Measurements from ENCODE around the gene CCDC69. TPM values are rescaled to one million over a fixed set of nuclear protein-coding genes. Genes with fewer than 3 reads are reported as not detected.
"Not testable (repeated sequence)": the region's sequence is repeated elsewhere in the genome, so short reads cannot be mapped to it uniquely, and the experiment has no call there.

CCDC69 gene
- total and polyA plus RNA-seq, 3 donors from 2014 or later, result 37.6 to 65.3 (median 40.8) TPM

- Histone ChIP-seq H3K27me3 (no peaks in the 10 kb centered on the region), H3K9me3 (no peaks in the 10 kb centered on the region), H3K27ac (no peak overlapping the region), H3K36me3 (ENCODE audit: low read depth, missing control alignments) (no peaks in the 10 kb centered on the region), H3K4me3 (no peak overlapping the region), H3K4me1 (no peaks in the 10 kb centered on the region)
- TF ChIP-seq CTCF (IDR thresholded peaks at IDR 0.05) (no peak), POLR2A (IDR thresholded peaks at IDR 0.05) (no peak)
- DNase-seq, result no peak
- WGBS, 2 donors, result 86 to 89% methylated on average over 5 of the region's 5 CpGs
- intact Hi-C loops (cut with DNase I; ENCODE audit: low total_unique reads), result no loop called here
Observed at GRCh38 chr5:151178777-151179488, 45.0 kb downstream of the CCDC69 start.

DNA sequence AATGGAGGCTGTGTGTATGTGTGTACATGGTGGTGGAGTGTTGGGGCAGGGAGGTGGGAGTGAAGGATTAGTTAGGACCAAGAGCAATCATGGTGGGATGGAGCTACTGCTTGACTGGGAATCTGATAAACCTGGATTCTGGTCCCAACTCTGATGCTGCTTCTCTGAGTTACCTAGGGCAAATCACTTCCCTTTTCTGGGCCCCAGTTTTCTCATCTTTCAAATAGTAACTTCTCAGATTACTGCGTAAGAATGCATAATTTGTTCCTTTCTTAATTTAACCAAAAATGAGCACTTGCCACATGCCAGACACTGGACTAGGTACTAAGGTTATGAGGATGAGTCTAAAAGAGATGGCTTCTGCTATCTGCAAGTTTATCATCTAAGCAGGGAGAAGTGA, 45.5 kb downstream of the CCDC69 start:
- DNase-seq, result no peak

GRCh38 chr5:151176268-151176667, 47.6 kb downstream of the CCDC69 start:
- H3K27me3 ChIP-seq; H3K27ac ChIP-seq; H3K9me3 ChIP-seq; H3K4me1 ChIP-seq; intact Hi-C loops (cut with DNase I; ENCODE audit: low total_unique reads); DNase-seq; H3K4me3 ChIP-seq; H3K36me3 ChIP-seq (ENCODE audit: low read depth, missing control alignments): not testable (repeated sequence)
- WGBS, 2 donors, result 90 to 95% methylated on average over 5 of the region's 5 CpGs

More for the DNA sequence above, 45.5 kb downstream of the CCDC69 start:
- no peaks in the 10 kb centered on the region for H3K27me3 ChIP-seq
- H3K4me1 ChIP-seq, result no peaks in the 10 kb centered on the region
- no peak overlapping the region for H3K27ac ChIP-seq
- TF ChIP-seq POLR2A (IDR thresholded peaks at IDR 0.05) (no peak), CTCF (IDR thresholded peaks at IDR 0.05) (no peak)
- no peaks in the 10 kb centered on the region for H3K36me3 ChIP-seq (ENCODE audit: low read depth, missing control alignments)
- intact Hi-C loops (cut with DNase I; ENCODE audit: low total_unique reads), result no loop called here
- no peaks in the 10 kb centered on the region for H3K9me3 ChIP-seq
- WGBS, 2 donors, result 95% methylated on average over 1 of the region's 1 CpG
- H3K4me3 ChIP-seq, result no peak overlapping the region

DNA sequence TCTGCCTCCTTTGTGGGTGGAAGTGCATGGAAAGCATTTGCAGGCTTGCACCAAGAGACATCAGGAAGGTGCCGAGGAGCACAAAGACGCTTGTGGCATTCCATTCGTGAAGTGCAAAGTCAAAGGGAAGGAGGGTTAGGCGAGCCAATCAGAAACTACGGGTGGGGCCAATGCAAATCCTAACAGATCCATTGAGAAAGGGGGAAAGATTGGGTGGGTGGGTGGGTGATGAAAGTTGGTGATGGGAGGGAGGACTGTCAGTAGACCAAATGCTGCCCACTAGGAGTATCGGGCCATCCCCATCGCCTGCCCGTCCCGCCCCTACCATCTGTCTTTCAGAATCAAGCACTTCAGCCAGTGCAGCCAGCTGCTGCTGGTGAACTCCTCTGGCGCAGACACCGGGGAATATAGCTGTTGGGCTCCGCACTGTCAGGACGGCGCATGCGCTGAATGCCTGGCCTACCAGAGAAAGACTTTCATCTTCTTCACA, 49.2 kb downstream of the CCDC69 start:
- 55 to 69% methylated on average over 15 of the region's 15 CpGs for WGBS, 2 donors
- DNase-seq, result peak; percentile 43
- Histone ChIP-seq H3K36me3 (ENCODE audit: low read depth, missing control alignments) (no peaks in the 10 kb centered on the region), H3K4me3 (no peak overlapping the region), H3K9me3 (no peaks in the 10 kb centered on the region), H3K27ac (no peak overlapping the region), H3K27me3 (no peaks in the 10 kb centered on the region), H3K4me1 (no peaks in the 10 kb centered on the region)
- no peak for TF ChIP-seq CTCF (IDR thresholded peaks at IDR 0.05)
- TF ChIP-seq POLR2A (IDR thresholded peaks at IDR 0.05), result no peak
- intact Hi-C loops (cut with DNase I; ENCODE audit: low total_unique reads), result no loop called here

DNA sequence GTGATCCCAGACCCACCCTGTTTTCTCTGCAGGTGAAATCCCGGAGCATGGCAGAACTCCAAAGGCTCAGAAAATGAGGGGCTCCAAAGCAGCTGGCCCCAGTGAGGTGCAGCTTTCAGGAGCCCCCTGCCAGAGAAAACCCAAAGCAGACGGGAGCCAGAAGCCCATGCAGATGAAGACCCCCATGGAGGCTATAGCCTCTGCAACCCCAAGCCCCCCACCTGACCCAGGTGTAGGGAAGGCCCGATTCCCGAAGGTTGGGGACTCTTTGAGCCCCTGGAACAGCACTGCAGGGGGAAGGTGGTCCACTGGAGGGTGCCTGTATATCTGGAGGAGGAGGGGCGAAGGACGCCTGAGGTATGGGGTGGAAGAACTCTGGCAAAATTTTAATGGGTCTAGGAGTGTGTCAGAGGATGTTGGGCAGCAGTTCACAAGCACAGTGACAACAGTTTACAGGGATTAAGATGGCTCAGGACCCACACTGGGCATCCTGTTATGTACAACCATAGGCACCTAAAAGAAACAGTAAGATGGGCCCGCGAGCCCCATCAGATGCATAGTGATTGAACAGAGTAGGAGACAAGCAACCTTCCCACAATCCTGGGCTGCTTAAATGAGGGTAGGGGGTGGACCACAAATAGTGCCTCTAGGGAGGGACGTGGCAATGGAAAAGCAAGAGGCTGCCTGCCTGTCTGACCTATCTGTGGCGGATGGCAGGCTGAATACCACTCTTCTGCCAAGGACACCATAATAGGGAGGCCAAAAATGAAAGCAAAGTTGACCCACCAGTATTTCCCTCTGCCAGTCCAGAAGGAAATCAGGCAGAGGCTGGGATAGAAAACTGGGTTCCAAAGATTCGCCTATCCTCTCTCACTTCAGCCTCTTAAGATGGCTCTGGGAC, 49.9 kb downstream of the CCDC69 start:
- 77 to 80% methylated on average over 11 of the region's 11 CpGs for WGBS, 2 donors
- no peak overlapping the region for H3K27ac ChIP-seq
- no peaks in the 10 kb centered on the region for H3K36me3 ChIP-seq (ENCODE audit: low read depth, missing control alignments)
- DNase-seq, result no peak
- no peak overlapping the region for H3K4me3 ChIP-seq
- TF ChIP-seq CTCF (IDR thresholded peaks at IDR 0.05), result no peak
- TF ChIP-seq POLR2A (IDR thresholded peaks at IDR 0.05), result no peak
- H3K4me1 ChIP-seq, result peaks cover 2% of the 10 kb centered on the region
- intact Hi-C loops (cut with DNase I; ENCODE audit: low total_unique reads), result no loop called here
- H3K9me3 ChIP-seq, result no peaks in the 10 kb centered on the region
- H3K27me3 ChIP-seq, result no peaks in the 10 kb centered on the region
